Measurements from ENCODE around the gene COX19. TPM values are rescaled to one million over a fixed set of nuclear protein-coding genes. Genes with fewer than 3 reads are reported as not detected.

Gene COX19
- total and polyA plus RNA-seq, 2 donors (not counting 3 experiments of a cell fraction or from before 2014, with no cell fraction given) = 6.8 to 10.6 TPM

DNA sequence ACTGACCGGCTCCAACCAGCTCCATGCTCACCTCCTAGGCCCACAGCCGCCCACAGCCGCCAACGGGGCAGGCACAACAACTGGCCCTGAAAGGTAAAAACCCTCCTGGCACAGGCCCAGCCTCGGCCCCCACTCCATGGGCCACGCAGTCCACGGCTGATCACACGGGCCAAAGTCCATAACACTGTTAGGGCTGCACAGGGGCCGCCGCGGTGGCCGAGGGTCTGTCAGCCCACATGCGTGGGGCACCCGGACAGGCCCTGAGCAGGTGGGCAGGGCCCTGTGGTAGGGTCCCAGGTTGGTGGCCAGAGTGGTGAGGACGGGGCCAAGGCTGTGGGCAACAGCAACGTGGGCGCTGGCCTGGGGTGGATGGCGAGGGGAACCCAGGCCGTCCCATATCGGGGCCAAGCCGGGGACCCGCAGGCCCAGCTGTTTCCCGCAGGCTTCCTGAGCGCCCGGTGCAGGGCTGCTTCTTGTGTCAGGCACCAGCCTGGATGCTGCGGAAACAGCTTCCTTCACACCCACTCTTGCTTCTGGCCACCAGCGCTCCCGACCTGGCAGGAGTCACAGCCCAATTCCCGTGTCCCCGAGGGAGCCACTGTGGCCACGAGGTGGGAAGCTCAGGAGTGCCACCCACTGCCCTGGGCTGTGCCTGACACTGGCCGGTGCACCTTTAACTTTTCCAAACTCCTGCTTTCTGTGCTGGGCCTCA is 36.8 kb upstream of the COX19 start:
- CTCF ChIA-PET = interaction anchor here (1.1 to 1.5 kb wide), 2 partner anchors 19 to 53 kb away, joined by 5 to 10 read pairs; no protein-coding TSS in a partner anchor
- intact Hi-C loops (cut with micrococcal nuclease) = no loop called here

DNA sequence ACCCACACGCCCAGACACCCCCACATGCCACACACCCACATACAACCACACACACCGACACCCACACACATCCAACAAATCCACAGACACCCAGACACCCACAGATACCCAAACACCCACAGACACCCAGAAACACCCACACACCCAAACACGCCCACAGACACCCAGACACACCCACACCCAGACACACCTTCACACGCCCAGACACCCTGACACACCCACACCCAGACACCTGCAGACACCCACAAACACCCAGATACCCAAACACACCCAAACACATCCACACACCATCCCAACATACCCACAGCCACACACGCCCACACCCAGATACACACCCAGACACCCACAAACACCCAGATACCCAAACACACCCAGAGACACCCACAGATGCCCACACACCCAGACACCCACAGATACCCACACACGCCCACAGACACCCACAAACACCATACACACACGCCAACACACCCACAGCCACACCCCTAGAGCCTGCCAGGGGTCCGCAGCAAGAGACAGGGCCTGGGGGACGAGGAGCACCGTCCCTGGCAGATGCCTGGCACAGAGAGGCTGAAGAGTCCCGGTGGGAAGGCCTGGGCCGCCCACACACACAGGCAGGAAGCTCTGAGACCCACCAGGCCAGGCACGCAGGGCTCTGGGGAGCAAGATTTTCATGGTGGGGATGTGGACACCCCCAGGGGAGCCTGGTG is 36.1 kb upstream of the COX19 start:
- no peaks in the 10 kb centered on the region for H3K9me3 ChIP-seq (replicated peaks; ENCODE audit: control insufficient read depth, insufficient read depth, low read length)
- H3K36me3 ChIP-seq (ENCODE audit: control insufficient read depth in 2 of 2, extremely low read depth in 1 of 2, insufficient read depth in 2 of 2, low read length in 2 of 2) = peaks cover 0 to 7% of the 10 kb centered on the region in 2 experiments
- CTCF ChIA-PET = interaction anchor here (1.1 to 1.5 kb wide), 2 partner anchors 18 to 54 kb away, joined by 5 to 10 read pairs; no protein-coding TSS in a partner anchor
- FAIRE-seq = no peak
- H3K4me2 ChIP-seq (ENCODE audit: insufficient read depth, low read length) = no peak overlapping the region
- H3K4me3 ChIP-seq (replicated peaks in 1 of 3; ENCODE audit: insufficient read depth in 1 of 3, low read depth in 1 of 3, low read length in 3 of 3) = no peak overlapping the region
- H3K4me1 ChIP-seq (ENCODE audit: control insufficient read depth, extremely low read depth, insufficient read depth, low read length) = no peaks in the 10 kb centered on the region
- BruUV-seq (replicated peaks) = no TSS peak
- dilution Hi-C loops (cut with MboI; ENCODE audit: extremely low pct_ligation_motif_present, low sequenced_read_pairs) (no loop called here), intact Hi-C loops (cut with micrococcal nuclease) (no loop called here)
- POLR2A ChIA-PET = no interaction called here
- H3K9me1 ChIP-seq (replicated peaks; ENCODE audit: control insufficient read depth, extremely low read depth, insufficient read depth, low read length) = no peaks in the 10 kb centered on the region
- TF ChIP-seq POLR2AphosphoS5 (IDR thresholded peaks at IDR 0.05; ENCODE audit: insufficient read depth, low read depth, low read length) (no peak), GATA2 (IDR thresholded peaks at IDR 0.05; ENCODE audit: insufficient read depth, insufficient read length, low read depth, low read length) (no peak), EZH2 (IDR thresholded peaks at IDR 0.05; ENCODE audit: borderline replicate concordance, low read depth, low read length, severe bottlenecking) (no peak), MYC (IDR thresholded peaks at IDR 0.05; ENCODE audit: low read depth, low read length) (no peak), POLR2A (IDR thresholded peaks at IDR 0.05; ENCODE audit: low read depth, low read length) (no peak), FOS (IDR thresholded peaks at IDR 0.05; ENCODE audit: borderline replicate concordance, insufficient read depth, low read length) (no peak)
- no peaks in the 10 kb centered on the region for H4K20me1 ChIP-seq (replicated peaks; ENCODE audit: control insufficient read depth, extremely low read depth, insufficient read depth, low read length)
- no peaks in the 10 kb centered on the region for H3K27me3 ChIP-seq (ENCODE audit: control insufficient read depth in 2 of 2, insufficient read depth in 2 of 2, low read length in 2 of 2)
- no peak overlapping the region for H2AFZ ChIP-seq (ENCODE audit: low read depth, low read length)
- no peak for DNase-seq (ENCODE audit: low read depth, low spot score)
- no peak overlapping the region for H3K27ac ChIP-seq (ENCODE audit: insufficient read depth, low read depth, low read length)
- no peaks in the 10 kb centered on the region for H3K79me2 ChIP-seq (ENCODE audit: control insufficient read depth, insufficient read depth, low read length)
- no peak overlapping the region for H3K9ac ChIP-seq (replicated peaks; ENCODE audit: extremely low read depth, insufficient read depth, low read length)

More for the DNA sequence above, 36.8 kb upstream of the COX19 start:
- Histone ChIP-seq H3K9ac (replicated peaks; ENCODE audit: extremely low read depth, insufficient read depth, low read length) (no peak overlapping the region), H3K4me2 (ENCODE audit: insufficient read depth, low read length) (no peak overlapping the region), H4K20me1 (replicated peaks; ENCODE audit: control insufficient read depth, extremely low read depth, insufficient read depth, low read length) (no peaks in the 10 kb centered on the region), H2AFZ (ENCODE audit: low read depth, low read length) (no peak overlapping the region), H3K9me3 (replicated peaks; ENCODE audit: control insufficient read depth, insufficient read depth, low read length) (no peaks in the 10 kb centered on the region), H3K4me1 (ENCODE audit: control insufficient read depth, extremely low read depth, insufficient read depth, low read length) (no peaks in the 10 kb centered on the region), H3K27me3 (ENCODE audit: control insufficient read depth in 2 of 2, insufficient read depth in 2 of 2, low read length in 2 of 2) (no peaks in the 10 kb centered on the region), H3K79me2 (ENCODE audit: control insufficient read depth, insufficient read depth, low read length) (no peaks in the 10 kb centered on the region), H3K36me3 (ENCODE audit: control insufficient read depth in 2 of 2, extremely low read depth in 1 of 2, insufficient read depth in 2 of 2, low read length in 2 of 2) (peaks cover 0 to 6% of the 10 kb centered on the region in 2 experiments), H3K4me3 (replicated peaks in 1 of 3; ENCODE audit: insufficient read depth in 1 of 3, low read depth in 1 of 3, low read length in 3 of 3) (no peak overlapping the region), H3K27ac (ENCODE audit: insufficient read depth, low read depth, low read length) (no peak overlapping the region), H3K9me1 (replicated peaks; ENCODE audit: control insufficient read depth, extremely low read depth, insufficient read depth, low read length) (no peaks in the 10 kb centered on the region)
- dilution Hi-C loops (cut with MboI; ENCODE audit: extremely low pct_ligation_motif_present, low sequenced_read_pairs) = no loop called here
- DNase-seq (ENCODE audit: low read depth, low spot score) = no peak
- BruUV-seq (replicated peaks) = no TSS peak
- FAIRE-seq = no peak
- no peak for TF ChIP-seq EZH2 (IDR thresholded peaks at IDR 0.05; ENCODE audit: borderline replicate concordance, low read depth, low read length, severe bottlenecking)
- TF ChIP-seq POLR2A (IDR thresholded peaks at IDR 0.05; ENCODE audit: low read depth, low read length) = no peak
- POLR2A ChIA-PET = no interaction called here
